Fibroblast of upper back skin (primary cell): Measurements from ENCODE around the gene B3GNT4.
"Not testable (repeated sequence)": the region's sequence is repeated elsewhere in the genome, so short reads cannot be mapped to it uniquely, and the experiment has no call there.

ENCODE experiments used
- DNase-seq: peaks from one replicate; pipeline ENCODE4 v3.0.0-alpha.2; 2013

Gene B3GNT4

GRCh38 chr12:122189626-122190475 is 13.7 kb upstream of the B3GNT4 start:
- no peak for DNase-seq

GRCh38 chr12:122190842-122191668 is 12.5 kb upstream of the B3GNT4 start:
- DNase-seq = peak; percentile 40

- DNase-seq = no peak
These were observed 11.1 kb upstream of the B3GNT4 start for GRCh38 chr12:122192441-122192840.

DNA sequence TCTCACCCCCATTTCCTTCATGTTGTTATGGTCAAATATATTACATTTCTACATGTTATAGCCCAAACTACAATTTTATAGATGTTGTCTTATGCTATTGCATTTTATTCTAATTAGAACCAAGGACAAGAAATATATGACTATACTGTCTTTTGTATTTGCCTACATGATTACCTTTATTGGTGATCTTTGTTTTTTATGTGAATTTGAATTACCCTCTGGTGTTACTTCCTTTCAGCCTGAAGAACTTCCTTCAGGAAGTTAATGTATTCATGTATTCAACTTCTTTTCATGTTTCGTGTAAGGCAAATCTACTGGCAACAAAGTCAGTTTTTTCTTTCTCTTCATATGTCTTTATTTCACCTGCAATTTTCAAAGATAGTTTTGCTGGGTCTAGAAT is 8.7 kb upstream of the B3GNT4 start:
- no peak for DNase-seq

GRCh38 chr12:122195405-122195804 is 8.1 kb upstream of the B3GNT4 start:
- DNase-seq = no peak

- peak; percentile 21 for DNase-seq
These were observed 5.9 kb upstream of the B3GNT4 start for GRCh38 chr12:122197612-122197966.

GRCh38 chr12:122199484-122200355 is 3.8 kb upstream of the B3GNT4 start:
- no peak for DNase-seq

DNA sequence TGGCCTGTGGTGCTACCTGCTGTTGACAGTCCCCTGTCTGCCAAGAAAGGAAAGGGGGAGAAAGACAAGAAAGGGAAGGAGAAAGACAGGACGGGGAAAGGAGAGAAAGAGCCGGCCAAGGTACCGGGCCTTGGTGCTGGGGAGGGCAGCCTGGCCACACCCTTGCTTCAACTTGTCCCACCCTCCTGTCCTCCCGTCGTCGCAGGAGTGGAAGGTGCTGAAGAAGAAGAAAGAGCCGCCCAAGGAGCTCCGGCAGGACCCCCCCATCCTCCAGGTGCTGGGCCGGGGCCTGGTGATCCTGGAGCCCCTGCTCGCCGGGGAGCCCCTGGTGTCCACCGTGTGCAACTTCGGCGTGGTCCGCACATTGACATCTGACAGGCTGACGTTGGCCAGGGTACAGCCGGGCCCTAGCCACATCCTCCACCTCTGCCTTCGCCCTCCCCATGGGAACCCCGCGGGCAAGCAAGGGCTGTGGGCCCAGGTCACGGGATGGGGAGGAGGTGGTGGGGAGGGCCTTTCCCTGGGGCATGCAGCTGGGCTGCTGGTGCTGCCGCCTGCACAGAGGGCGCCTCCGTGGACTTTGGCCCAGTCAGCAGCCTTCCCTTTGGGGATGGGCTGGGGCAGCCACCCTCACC is 2.9 kb upstream of the B3GNT4 start:
- DNase-seq = no peak

GRCh38 chr12:122201381-122201780 is 2.1 kb upstream of the B3GNT4 start:
- DNase-seq = no peak

GRCh38 chr12:122202017-122202416 is 1.5 kb upstream of the B3GNT4 start:
- no peak for DNase-seq

- DNase-seq = not testable (repeated sequence)
These were observed 698 bp upstream of the B3GNT4 start for GRCh38 chr12:122202811-122203210.

- no peak for DNase-seq
These were observed 901 bp downstream of the B3GNT4 start for GRCh38 chr12:122204167-122205052.

GRCh38 chr12:122205053-122205925 is 1.8 kb downstream of the B3GNT4 start:
- DNase-seq = no peak

- DNase-seq = no peak
These were observed 2.8 kb downstream of the B3GNT4 start for GRCh38 chr12:122206111-122206881.

DNA sequence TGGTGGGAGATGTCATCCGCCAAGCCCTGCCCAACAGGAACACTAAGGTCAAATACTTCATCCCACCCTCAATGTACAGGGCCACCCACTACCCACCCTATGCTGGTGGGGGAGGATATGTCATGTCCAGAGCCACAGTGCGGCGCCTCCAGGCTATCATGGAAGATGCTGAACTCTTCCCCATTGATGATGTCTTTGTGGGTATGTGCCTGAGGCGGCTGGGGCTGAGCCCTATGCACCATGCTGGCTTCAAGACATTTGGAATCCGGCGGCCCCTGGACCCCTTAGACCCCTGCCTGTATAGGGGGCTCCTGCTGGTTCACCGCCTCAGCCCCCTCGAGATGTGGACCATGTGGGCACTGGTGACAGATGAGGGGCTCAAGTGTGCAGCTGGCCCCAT is 3.5 kb downstream of the B3GNT4 start:
- DNase-seq = no peak

DNA sequence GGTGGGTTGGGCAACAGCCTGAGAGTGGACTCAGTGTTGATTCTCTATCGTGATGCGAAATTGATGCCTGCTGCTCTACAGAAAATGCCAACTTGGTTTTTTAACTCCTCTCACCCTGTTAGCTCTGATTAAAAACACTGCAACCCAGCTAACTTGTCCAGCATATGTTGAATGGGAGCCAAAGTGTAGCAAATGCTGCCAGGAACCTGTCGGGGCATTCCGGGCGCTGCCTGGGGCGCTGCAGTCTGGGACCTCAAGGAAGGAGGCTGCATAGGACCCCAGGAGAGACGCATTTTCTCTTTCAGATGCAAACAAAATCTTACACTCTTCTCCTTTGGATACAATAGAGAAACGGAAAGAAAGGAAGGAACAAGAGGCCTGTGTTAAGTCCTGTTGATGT is 3.9 kb downstream of the B3GNT4 start:
- no peak for DNase-seq

DNA sequence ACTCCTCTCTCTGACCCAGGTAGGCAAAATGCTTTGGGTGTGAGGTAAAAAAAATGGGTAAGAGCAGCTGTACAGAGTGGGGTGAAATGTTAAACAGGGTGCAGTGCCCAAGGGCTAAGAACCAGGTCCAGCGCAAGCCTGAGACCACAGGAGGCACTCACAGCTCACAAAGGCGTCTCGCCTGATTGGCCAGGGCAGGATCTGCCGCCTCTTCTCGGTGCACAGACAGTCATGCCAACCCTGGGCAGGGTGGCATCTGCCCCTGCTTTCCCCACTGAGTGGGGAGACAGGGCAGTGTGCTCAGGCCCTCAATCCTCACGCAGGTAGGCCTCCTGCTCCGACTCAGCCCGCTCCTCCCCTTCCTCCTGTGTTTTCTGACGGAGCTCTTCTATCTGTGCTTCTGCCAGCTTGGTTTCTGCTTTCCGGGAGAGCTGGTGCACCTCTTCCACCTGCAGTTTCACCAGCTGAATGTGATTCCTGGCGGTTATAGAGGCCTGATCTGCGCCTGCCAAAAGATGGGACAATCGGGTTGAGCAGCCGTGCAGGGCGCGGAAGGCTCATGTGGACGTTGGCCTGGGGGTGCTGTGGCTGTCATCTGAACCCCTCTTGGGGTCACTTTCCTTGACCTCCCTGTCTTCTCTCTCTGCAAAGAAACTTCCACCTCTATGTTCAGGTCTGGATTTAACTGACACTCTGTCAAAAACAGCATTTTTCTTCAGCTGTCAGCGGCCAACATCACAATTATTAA is 4.7 kb downstream of the B3GNT4 start:
- no peak for DNase-seq

DNA sequence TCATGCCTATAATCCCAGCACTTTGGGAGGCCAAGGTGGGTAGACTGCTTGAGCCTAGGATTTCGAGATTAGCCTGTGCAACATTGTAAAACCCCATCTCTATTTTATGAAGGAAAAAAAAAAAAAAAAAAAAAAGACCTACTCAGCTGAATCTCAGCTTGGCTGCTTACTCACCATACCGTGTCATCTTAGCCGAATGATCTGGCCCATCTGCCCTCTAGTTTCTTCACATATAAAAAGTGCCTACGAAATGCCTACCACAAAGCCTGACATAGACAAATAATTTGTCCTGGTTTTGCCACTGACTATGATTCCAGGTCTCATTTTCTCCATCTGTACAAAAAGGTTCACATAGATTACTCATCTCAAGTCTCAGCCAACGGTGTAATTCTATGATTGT is 12.3 kb downstream of the B3GNT4 start:
- no peak for DNase-seq

GRCh38 chr12:122216445-122216844 is 12.9 kb downstream of the B3GNT4 start:
- DNase-seq = no peak
